OCI-LY3 (cell line): ENCODE measurements around the gene COX6B1.

Experiments used
- H2AFZ ChIP-seq: fragments of 200-600, 300-600 bp; shearing (Covaris generic); 2 replicates; pipeline ENCODE4 v1.6.0; 2014; ENCODE audit warnings: antibody characterized with exemption, low read depth, low read length
- H3K27ac ChIP-seq: fragments of 200-600, 300-600 bp; sonication (generic); 2 replicates; pipeline ENCODE4 v1.5.1; 2014; ENCODE audit warnings: mild to moderate bottlenecking, low read length, moderate library complexity, mixed read lengths
- H3K27me3 ChIP-seq: fragments of 200-600, 300-600 bp; sonication (generic); 2 replicates; pipeline ENCODE4 v1.6.1; 2014; ENCODE audit warnings: low read depth, low read length, mixed read lengths
- H3K36me3 ChIP-seq: fragments of 200-600, 300-600 bp; sonication (generic); replicated peaks from 2 replicates; pipeline ENCODE3; 2014; ENCODE audit warnings: low read depth, low read length, mixed read lengths
- H3K4me1 ChIP-seq: fragments of 300-600, 200-600 bp; sonication (generic); 2 replicates; pipeline ENCODE4 v1.6.1; 2014; ENCODE audit warnings: low read length, mixed read lengths
- H3K4me2 ChIP-seq: fragments of 200-600, 300-600 bp; sonication (generic); 2 replicates; pipeline ENCODE4 v1.6.1; 2014; ENCODE audit warnings: low read length, mixed read lengths
- H3K4me3 ChIP-seq: fragments of 300-600, 200-600 bp; sonication (generic); 2 replicates; pipeline ENCODE4 v1.5.1; 2014; ENCODE audit warnings: antibody characterized with exemption, mild to moderate bottlenecking, low read length, moderate library complexity
- H3K79me2 ChIP-seq: fragments of 300-600, 200-600 bp; shearing (Covaris generic); 2 replicates; pipeline ENCODE4 v1.6.1; 2014; ENCODE audit warnings: mild to moderate bottlenecking, low read length, mixed read lengths
- H3K9ac ChIP-seq: fragments of 300-600, 200-600 bp; shearing (Covaris generic); 2 replicates; pipeline ENCODE4 v1.6.0; 2014; ENCODE audit warnings: mild to moderate bottlenecking, low read length, moderate library complexity
- H3K9me3 ChIP-seq: fragments of 200-600, 300-600 bp; shearing (Covaris generic); 2 replicates; pipeline ENCODE4 v1.6.1; 2014; ENCODE audit warnings: low read length, mixed read lengths; ENCODE audit not compliant: insufficient read depth
- H4K20me1 ChIP-seq: fragments of 200-600, 300-600 bp; sonication (generic); 2 replicates; pipeline ENCODE4 v1.6.1; 2016; ENCODE audit warnings: low read length, mixed read lengths; ENCODE audit not compliant: insufficient read depth
- EZH2phosphoT487 ChIP-seq: fragments of 200-600 bp; shearing (Covaris generic); IDR thresholded peaks from 2 replicates; pipeline ENCODE4 v1.6.1; 2018; ENCODE audit warnings: antibody characterized with exemption, mixed run types, low read depth
- TF ChIP-seq, protein P1 (sequence below): fragments of 200-600, 300-600 bp; sonication (generic); IDR thresholded peaks from 2 replicates; pipeline ENCODE4 v1.5.1; 2014; ENCODE audit warnings: antibody characterized with exemption, low read length, low read depth

The COX6B1 gene

DNA sequence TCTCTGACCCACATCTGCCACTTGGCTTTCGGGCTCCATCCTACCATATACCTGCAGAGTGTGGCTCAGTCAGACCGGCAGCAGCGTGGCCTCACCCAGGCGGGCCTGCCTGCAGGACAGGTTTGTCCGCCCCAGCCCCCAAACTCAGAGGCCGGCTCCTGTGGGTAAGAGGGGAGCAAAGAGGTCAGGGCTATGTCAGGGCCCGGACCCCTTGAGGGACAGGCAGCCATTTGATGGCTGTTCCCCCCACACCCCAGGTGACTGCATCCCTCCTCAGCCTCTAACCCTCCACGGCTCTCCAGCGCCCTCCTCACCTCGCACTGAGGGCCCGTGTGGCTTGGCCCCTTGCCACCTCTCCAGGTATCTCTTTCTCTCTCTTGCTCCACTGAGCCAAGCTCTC lies 43.9 kb downstream of the COX6B1 start:
- H3K4me2 ChIP-seq = no peak overlapping the region
- no peaks in the 10 kb centered on the region for H3K27me3 ChIP-seq
- no peaks in the 10 kb centered on the region for H3K79me2 ChIP-seq
- peaks cover 15% of the 10 kb centered on the region for H3K4me1 ChIP-seq
- H3K4me3 ChIP-seq = no peak overlapping the region
- no peak overlapping the region for H3K27ac ChIP-seq
- H3K9me3 ChIP-seq = no peaks in the 10 kb centered on the region
- H4K20me1 ChIP-seq = no peaks in the 10 kb centered on the region
- no peaks in the 10 kb centered on the region for H3K36me3 ChIP-seq
- no peak overlapping the region for H3K9ac ChIP-seq
- H2AFZ ChIP-seq = no peak overlapping the region
- TF ChIP-seq, protein P1, sequence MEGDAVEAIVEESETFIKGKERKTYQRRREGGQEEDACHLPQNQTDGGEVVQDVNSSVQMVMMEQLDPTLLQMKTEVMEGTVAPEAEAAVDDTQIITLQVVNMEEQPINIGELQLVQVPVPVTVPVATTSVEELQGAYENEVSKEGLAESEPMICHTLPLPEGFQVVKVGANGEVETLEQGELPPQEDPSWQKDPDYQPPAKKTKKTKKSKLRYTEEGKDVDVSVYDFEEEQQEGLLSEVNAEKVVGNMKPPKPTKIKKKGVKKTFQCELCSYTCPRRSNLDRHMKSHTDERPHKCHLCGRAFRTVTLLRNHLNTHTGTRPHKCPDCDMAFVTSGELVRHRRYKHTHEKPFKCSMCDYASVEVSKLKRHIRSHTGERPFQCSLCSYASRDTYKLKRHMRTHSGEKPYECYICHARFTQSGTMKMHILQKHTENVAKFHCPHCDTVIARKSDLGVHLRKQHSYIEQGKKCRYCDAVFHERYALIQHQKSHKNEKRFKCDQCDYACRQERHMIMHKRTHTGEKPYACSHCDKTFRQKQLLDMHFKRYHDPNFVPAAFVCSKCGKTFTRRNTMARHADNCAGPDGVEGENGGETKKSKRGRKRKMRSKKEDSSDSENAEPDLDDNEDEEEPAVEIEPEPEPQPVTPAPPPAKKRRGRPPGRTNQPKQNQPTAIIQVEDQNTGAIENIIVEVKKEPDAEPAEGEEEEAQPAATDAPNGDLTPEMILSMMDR = peak; percentile 28
- TF ChIP-seq EZH2phosphoT487 = no peak

DNA sequence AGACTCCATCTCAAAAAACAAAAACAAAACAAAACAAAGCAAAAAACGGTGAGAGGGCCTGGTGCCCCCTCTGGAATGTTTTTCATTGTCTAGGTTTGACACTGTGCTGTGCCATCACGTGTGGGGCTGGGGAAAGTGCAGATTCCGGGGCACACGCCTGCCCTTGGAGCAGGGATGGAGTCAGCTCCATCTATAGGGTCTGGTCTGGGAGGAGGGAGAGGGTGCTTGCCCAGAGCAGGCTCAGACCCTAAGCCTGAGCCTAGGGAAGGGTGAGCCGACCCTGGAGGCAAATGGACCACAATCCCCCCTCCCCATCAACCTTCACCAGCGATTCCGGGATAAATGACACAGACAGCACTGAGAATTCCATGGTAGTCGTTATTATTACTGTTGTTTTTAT lies 45.3 kb downstream of the COX6B1 start:
- peaks cover 17% of the 10 kb centered on the region for H3K4me1 ChIP-seq
- no peaks in the 10 kb centered on the region for H3K36me3 ChIP-seq
- H3K4me2 ChIP-seq = peak overlapping the region; percentile 2; the same call in 1 of the 2 replicates
- H3K4me3 ChIP-seq = no peak overlapping the region
- H4K20me1 ChIP-seq = no peaks in the 10 kb centered on the region
- H2AFZ ChIP-seq = no peak overlapping the region
- TF ChIP-seq, protein P1 = no peak
- no peak for TF ChIP-seq EZH2phosphoT487
- no peaks in the 10 kb centered on the region for H3K9me3 ChIP-seq
- no peaks in the 10 kb centered on the region for H3K79me2 ChIP-seq
- no peaks in the 10 kb centered on the region for H3K27me3 ChIP-seq
- no peak overlapping the region for H3K9ac ChIP-seq
- H3K27ac ChIP-seq = no peak overlapping the region

DNA sequence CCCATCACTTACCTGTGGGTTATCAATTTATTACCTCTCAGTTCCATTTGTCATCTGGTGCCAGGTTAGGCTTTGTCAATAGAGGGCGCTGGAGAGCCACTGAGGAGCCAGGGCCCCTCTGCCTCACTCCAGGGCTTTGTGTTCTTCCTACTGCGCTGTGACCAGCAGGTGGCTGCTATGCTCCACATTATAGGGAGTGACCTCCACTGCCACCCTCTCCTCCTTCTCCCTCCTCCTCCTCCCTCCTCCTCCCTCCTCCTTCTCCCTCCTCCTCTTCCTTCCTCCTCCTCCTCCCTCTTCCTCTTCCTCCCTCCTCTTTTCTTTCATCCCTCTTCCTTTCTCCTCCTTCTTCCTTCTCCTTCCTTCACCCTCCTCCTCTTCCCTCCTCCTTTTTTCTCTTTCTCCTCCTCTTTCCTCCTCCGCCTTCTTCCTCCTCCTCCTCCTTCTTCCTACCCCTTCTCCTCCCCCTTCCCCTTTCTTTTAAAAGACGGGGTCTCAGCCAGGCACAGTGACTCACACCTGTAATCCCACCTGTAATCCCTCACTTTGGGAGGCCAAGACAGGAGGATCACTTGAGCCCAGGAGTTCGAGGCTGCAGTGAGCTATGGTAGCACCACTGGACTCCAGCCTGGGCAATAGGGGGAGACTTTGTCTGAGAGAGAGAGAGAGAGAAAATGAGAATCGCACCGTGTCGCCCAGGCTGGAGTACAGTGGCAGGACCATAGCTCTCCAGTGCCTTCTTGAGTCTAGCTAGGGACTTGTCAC lies 45.9 kb downstream of the COX6B1 start:
- Histone ChIP-seq H3K4me3 (no peak overlapping the region), H3K27me3 (no peaks in the 10 kb centered on the region), H3K36me3 (no peaks in the 10 kb centered on the region), H3K4me1 (peaks cover 17% of the 10 kb centered on the region), H3K4me2 (0 out of 2 replicates have a peak overlapping the region, but pooled peaks have one; percentile 19), H4K20me1 (no peaks in the 10 kb centered on the region), H3K9me3 (no peaks in the 10 kb centered on the region), H3K27ac (no peak overlapping the region), H3K79me2 (no peaks in the 10 kb centered on the region), H3K9ac (no peak overlapping the region; the same call in 1 of the 2 replicates), H2AFZ (no peak overlapping the region)
- TF ChIP-seq, protein P1 = peak; percentile 99
- no peak for TF ChIP-seq EZH2phosphoT487

DNA sequence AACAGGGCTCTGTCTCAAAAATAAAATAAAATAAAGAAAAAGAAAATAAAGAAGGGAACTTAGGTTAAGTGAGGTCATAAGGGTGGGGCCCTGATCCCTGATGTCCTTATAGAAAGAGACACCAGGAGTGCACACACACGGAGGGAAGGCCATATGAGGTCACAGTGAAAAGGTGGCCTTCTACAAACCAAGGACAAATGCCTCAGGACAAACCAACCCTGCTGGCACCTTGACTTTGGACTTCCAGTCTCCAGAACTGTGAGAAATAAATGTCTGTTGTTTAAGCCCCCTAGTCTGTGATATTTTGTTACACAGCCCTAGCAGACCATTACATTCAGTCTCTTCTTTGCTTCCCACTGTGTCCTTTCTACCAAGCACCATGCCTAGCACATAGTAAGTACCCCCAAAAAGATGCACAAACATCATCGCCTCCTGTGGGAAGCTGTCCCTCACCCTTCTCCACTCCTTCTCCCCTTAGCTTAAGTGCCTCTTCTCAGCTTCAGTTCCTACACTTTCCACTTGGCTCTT lies 47.8 kb downstream of the COX6B1 start:
- H4K20me1 ChIP-seq = no peaks in the 10 kb centered on the region
- H3K4me3 ChIP-seq = no peak overlapping the region
- no peak overlapping the region for H3K27ac ChIP-seq
- H3K9ac ChIP-seq = no peak overlapping the region
- H3K36me3 ChIP-seq = no peaks in the 10 kb centered on the region
- H3K4me1 ChIP-seq = peaks cover 17% of the 10 kb centered on the region
- no peak overlapping the region for H3K4me2 ChIP-seq
- TF ChIP-seq, protein P1 = no peak
- TF ChIP-seq EZH2phosphoT487 = no peak
- H3K79me2 ChIP-seq = no peaks in the 10 kb centered on the region
- no peak overlapping the region for H2AFZ ChIP-seq
- no peaks in the 10 kb centered on the region for H3K27me3 ChIP-seq
- no peaks in the 10 kb centered on the region for H3K9me3 ChIP-seq
